ENCODE results near the gene CRY1.
"Not testable (repeated sequence)": the region's sequence is repeated elsewhere in the genome, so short reads cannot be mapped to it uniquely, and the experiment has no call there.

CRY1 gene

DNA sequence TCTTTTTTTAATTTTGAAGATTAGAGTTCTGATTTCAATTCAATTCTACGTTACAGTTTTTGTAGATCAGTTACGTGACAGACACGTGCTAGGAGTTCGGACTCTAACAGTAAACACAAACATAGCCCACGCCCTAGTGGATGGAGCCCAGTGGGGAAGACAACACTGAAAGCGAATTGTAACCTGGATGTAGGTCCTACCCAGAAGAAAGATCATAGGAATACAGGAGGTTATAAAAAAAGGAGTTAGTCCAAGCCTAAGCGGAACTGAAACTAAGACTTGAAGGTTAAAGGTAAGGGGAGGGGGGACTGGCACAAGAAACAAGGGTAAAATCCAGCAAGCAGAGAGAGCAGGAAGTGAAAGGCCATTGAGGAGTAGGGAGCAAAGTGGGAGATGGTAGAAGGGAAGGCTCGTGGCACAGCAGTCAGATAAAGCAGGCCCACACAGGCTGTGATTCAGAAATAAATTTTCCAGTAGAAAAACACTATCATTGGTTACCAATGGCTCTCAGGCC is 15.7 kb upstream of the CRY1 start:
- Histone ChIP-seq H3K9ac (ENCODE audit: low read depth in 1 of 2, low read length in 2 of 2) (no peak overlapping the region), H3K27ac (ENCODE audit: low read depth, low read length) (no peak overlapping the region), H3K36me3 (ENCODE audit: control insufficient read depth in 1 of 2, insufficient read depth in 2 of 2, low read length in 2 of 2) (no peaks in the 10 kb centered on the region)

DNA sequence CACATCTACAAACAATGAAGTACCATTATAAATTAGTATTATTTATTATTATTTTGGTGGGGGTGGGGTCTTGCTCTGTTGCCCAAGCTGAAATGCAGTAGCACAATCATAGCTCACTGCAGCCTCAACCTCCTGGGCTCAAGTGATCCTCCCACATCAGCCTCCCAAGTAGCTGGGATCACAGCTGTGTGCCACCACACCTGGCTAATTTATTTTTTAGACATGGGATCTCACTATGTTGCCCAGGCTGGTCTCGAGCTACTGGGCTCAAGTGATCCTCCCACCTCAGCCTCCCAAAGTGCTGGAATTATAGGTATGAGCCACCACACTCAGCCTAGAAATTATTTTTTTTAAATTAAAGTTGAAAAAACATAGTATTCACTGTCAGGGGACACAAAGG is 15.0 kb upstream of the CRY1 start:
- not testable (repeated sequence) for H3K4me1 ChIP-seq (ENCODE audit: control insufficient read depth in 1 of 2, insufficient read depth in 2 of 2, low read length in 2 of 2); H3K9me3 ChIP-seq (ENCODE audit: control insufficient read depth in 1 of 2, low read length in 2 of 2); H3K9ac ChIP-seq (ENCODE audit: low read depth in 1 of 2, low read length in 2 of 2); H3K27ac ChIP-seq (ENCODE audit: low read depth, low read length); H3K4me3 ChIP-seq (ENCODE audit: low read depth in 1 of 2, low read length in 2 of 2); H3K27me3 ChIP-seq (ENCODE audit: control insufficient read depth in 1 of 2, insufficient read depth in 2 of 2, low read length in 2 of 2); H3K36me3 ChIP-seq (ENCODE audit: control insufficient read depth in 1 of 2, insufficient read depth in 2 of 2, low read length in 2 of 2)

More for the DNA sequence above, 15.7 kb upstream of the CRY1 start:
- Histone ChIP-seq H3K4me1 (ENCODE audit: control insufficient read depth in 1 of 2, insufficient read depth in 2 of 2, low read length in 2 of 2) (peaks cover 0 to 9% of the 10 kb centered on the region in 2 donors), H3K4me3 (ENCODE audit: low read depth in 1 of 2, low read length in 2 of 2) (no peak overlapping the region), H3K9me3 (ENCODE audit: control insufficient read depth in 1 of 2, low read length in 2 of 2) (no peaks in the 10 kb centered on the region), H3K27me3 (ENCODE audit: control insufficient read depth in 1 of 2, insufficient read depth in 2 of 2, low read length in 2 of 2) (no peaks in the 10 kb centered on the region)

GRCh38 chr12:107107381-107107780 is 14.0 kb upstream of the CRY1 start:
- no peak overlapping the region for H3K4me3 ChIP-seq (ENCODE audit: low read depth in 1 of 2, low read length in 2 of 2)
- H3K9ac ChIP-seq (ENCODE audit: low read depth in 1 of 2, low read length in 2 of 2): no peak overlapping the region
- H3K27me3 ChIP-seq (ENCODE audit: control insufficient read depth in 1 of 2, insufficient read depth in 2 of 2, low read length in 2 of 2): no peaks in the 10 kb centered on the region
- no peaks in the 10 kb centered on the region for H3K36me3 ChIP-seq (ENCODE audit: control insufficient read depth in 1 of 2, insufficient read depth in 2 of 2, low read length in 2 of 2)
- peaks cover 0 to 9% of the 10 kb centered on the region in 2 donors for H3K4me1 ChIP-seq (ENCODE audit: control insufficient read depth in 1 of 2, insufficient read depth in 2 of 2, low read length in 2 of 2)
- no peak overlapping the region for H3K27ac ChIP-seq (ENCODE audit: low read depth, low read length)
- no peaks in the 10 kb centered on the region for H3K9me3 ChIP-seq (ENCODE audit: control insufficient read depth in 1 of 2, low read length in 2 of 2)

DNA sequence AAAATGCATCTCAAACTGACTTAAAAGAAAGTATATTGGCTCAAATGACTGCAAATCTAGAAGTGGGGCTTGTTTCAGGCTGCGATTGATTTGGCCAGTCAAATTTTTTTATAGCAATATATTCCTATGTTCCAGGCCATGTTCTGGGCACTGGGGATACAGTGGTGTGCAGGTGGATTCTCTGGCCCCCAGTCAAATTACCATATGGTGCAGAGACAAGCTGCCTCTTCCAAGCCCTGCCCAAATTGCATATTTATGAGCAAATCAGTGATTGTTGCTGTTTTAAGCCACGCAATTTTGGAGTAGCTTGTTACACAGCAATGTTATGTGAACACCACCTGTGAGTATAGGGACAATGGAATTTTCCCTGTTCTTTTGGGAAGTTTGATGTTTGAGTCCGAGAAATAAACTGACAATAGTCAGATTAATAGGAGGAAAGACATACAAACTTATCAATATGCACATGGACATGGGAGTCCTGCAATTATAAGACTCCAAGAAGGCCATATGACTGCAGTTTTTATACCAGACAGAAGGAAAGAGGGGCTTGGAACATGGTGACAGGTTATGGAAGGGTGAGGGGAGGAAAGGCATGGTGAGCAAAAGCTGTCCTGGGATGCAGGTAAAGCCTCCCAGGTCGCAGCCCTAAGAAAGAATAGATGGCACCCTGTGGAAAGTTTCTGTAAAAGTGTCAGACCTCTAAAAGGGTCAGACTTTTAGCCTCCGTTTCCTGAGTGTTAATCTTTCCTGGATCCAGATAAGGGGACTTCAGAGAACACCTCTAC is 13.1 kb upstream of the CRY1 start:
- no peak overlapping the region for H3K9ac ChIP-seq (ENCODE audit: low read depth in 1 of 2, low read length in 2 of 2)
- no peak overlapping the region for H3K4me3 ChIP-seq (ENCODE audit: low read depth in 1 of 2, low read length in 2 of 2)

GRCh38 chr12:107105410-107105703 is 12.0 kb upstream of the CRY1 start:
- Histone ChIP-seq H3K9me3 (ENCODE audit: control insufficient read depth in 1 of 2, low read length in 2 of 2) (no peaks in the 10 kb centered on the region), H3K4me1 (ENCODE audit: control insufficient read depth in 1 of 2, insufficient read depth in 2 of 2, low read length in 2 of 2) (peaks cover 0 to 4% of the 10 kb centered on the region in 2 donors), H3K27ac (ENCODE audit: low read depth, low read length) (no peak overlapping the region), H3K27me3 (ENCODE audit: control insufficient read depth in 1 of 2, insufficient read depth in 2 of 2, low read length in 2 of 2) (no peaks in the 10 kb centered on the region), H3K36me3 (ENCODE audit: control insufficient read depth in 1 of 2, insufficient read depth in 2 of 2, low read length in 2 of 2) (no peaks in the 10 kb centered on the region), H3K4me3 (ENCODE audit: low read depth in 1 of 2, low read length in 2 of 2) (no peak overlapping the region), H3K9ac (ENCODE audit: low read depth in 1 of 2, low read length in 2 of 2) (no peak overlapping the region)

More for the DNA sequence above, 13.1 kb upstream of the CRY1 start:
- H3K36me3 ChIP-seq (ENCODE audit: control insufficient read depth in 1 of 2, insufficient read depth in 2 of 2, low read length in 2 of 2): no peaks in the 10 kb centered on the region
- no peaks in the 10 kb centered on the region for H3K9me3 ChIP-seq (ENCODE audit: control insufficient read depth in 1 of 2, low read length in 2 of 2)
- no peak overlapping the region for H3K27ac ChIP-seq (ENCODE audit: low read depth, low read length)
- H3K4me1 ChIP-seq (ENCODE audit: control insufficient read depth in 1 of 2, insufficient read depth in 2 of 2, low read length in 2 of 2): peaks cover 0 to 9% of the 10 kb centered on the region in 2 donors
- no peaks in the 10 kb centered on the region for H3K27me3 ChIP-seq (ENCODE audit: control insufficient read depth in 1 of 2, insufficient read depth in 2 of 2, low read length in 2 of 2)

GRCh38 chr12:107103516-107103915 is 10.2 kb upstream of the CRY1 start:
- Histone ChIP-seq H3K4me3 (ENCODE audit: low read depth in 1 of 2, low read length in 2 of 2) (no peak overlapping the region), H3K27ac (ENCODE audit: low read depth, low read length) (no peak overlapping the region), H3K9ac (ENCODE audit: low read depth in 1 of 2, low read length in 2 of 2) (no peak overlapping the region), H3K27me3 (ENCODE audit: control insufficient read depth in 1 of 2, insufficient read depth in 2 of 2, low read length in 2 of 2) (no peaks in the 10 kb centered on the region), H3K36me3 (ENCODE audit: control insufficient read depth in 1 of 2, insufficient read depth in 2 of 2, low read length in 2 of 2) (no peaks in the 10 kb centered on the region), H3K9me3 (ENCODE audit: control insufficient read depth in 1 of 2, low read length in 2 of 2) (no peaks in the 10 kb centered on the region), H3K4me1 (ENCODE audit: control insufficient read depth in 1 of 2, insufficient read depth in 2 of 2, low read length in 2 of 2) (peaks cover 0 to 4% of the 10 kb centered on the region in 2 donors)

DNA sequence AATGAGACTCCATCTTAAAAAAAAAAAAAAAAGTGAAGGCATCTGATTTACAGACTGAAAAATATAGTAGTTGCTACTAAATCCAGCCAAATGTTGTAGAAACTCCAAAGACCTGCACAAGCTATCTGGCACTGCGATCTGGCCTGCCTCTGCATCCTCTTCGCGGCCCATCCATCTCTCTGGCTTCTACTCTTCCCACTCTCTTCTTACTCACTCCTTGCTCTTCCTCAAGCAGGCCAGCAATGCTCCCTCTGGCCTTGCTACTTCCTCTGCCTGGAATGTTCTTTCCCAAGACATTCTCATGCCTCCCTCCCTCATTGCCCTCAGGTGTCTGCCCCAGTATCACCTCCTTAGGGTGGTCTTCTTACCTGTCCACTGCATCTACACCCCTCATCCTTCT is 9.7 kb upstream of the CRY1 start:
- H3K4me1 ChIP-seq (ENCODE audit: control insufficient read depth in 1 of 2, insufficient read depth in 2 of 2, low read length in 2 of 2): peaks cover 0 to 4% of the 10 kb centered on the region in 2 donors
- no peak overlapping the region for H3K4me3 ChIP-seq (ENCODE audit: low read depth in 1 of 2, low read length in 2 of 2)
- H3K9me3 ChIP-seq (ENCODE audit: control insufficient read depth in 1 of 2, low read length in 2 of 2): no peaks in the 10 kb centered on the region
- no peak overlapping the region for H3K27ac ChIP-seq (ENCODE audit: low read depth, low read length)
- H3K36me3 ChIP-seq (ENCODE audit: control insufficient read depth in 1 of 2, insufficient read depth in 2 of 2, low read length in 2 of 2): no peaks in the 10 kb centered on the region
- H3K27me3 ChIP-seq (ENCODE audit: control insufficient read depth in 1 of 2, insufficient read depth in 2 of 2, low read length in 2 of 2): no peaks in the 10 kb centered on the region
- H3K9ac ChIP-seq (ENCODE audit: low read depth in 1 of 2, low read length in 2 of 2): no peak overlapping the region

DNA sequence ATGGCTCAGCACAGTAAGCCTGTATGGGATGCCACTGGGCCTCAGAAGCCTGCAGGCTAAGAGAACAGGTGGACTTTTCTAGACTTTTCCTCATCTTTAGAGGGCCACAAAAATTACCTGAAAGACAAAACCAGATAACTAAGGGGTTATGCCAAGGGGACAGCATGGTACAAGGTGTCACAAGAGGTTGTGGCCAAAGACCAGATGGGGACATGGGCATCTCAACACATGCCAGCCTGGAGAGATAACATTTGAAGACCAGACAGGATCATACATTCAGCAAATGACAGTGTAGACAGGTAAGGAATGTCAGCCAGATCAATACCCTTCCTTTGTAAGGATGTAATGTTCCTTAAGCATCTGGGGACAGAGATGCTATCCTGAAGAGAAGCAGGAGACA is 8.9 kb upstream of the CRY1 start:
- no peaks in the 10 kb centered on the region for H3K27me3 ChIP-seq (ENCODE audit: control insufficient read depth in 1 of 2, insufficient read depth in 2 of 2, low read length in 2 of 2)
- no peaks in the 10 kb centered on the region for H3K9me3 ChIP-seq (ENCODE audit: control insufficient read depth in 1 of 2, low read length in 2 of 2)
- H3K4me1 ChIP-seq (ENCODE audit: control insufficient read depth in 1 of 2, insufficient read depth in 2 of 2, low read length in 2 of 2): peaks cover 0 to 4% of the 10 kb centered on the region in 2 donors
- H3K9ac ChIP-seq (ENCODE audit: low read depth in 1 of 2, low read length in 2 of 2): no peak overlapping the region
- H3K36me3 ChIP-seq (ENCODE audit: control insufficient read depth in 1 of 2, insufficient read depth in 2 of 2, low read length in 2 of 2): no peaks in the 10 kb centered on the region
- H3K4me3 ChIP-seq (ENCODE audit: low read depth in 1 of 2, low read length in 2 of 2): no peak overlapping the region
- no peak overlapping the region for H3K27ac ChIP-seq (ENCODE audit: low read depth, low read length)

- peaks cover 0 to 4% of the 10 kb centered on the region in 2 donors for H3K4me1 ChIP-seq (ENCODE audit: control insufficient read depth in 1 of 2, insufficient read depth in 2 of 2, low read length in 2 of 2)
- H3K4me3 ChIP-seq (ENCODE audit: low read depth in 1 of 2, low read length in 2 of 2): no peak overlapping the region
- H3K36me3 ChIP-seq (ENCODE audit: control insufficient read depth in 1 of 2, insufficient read depth in 2 of 2, low read length in 2 of 2): no peaks in the 10 kb centered on the region
- H3K27ac ChIP-seq (ENCODE audit: low read depth, low read length): no peak overlapping the region
- H3K9ac ChIP-seq (ENCODE audit: low read depth in 1 of 2, low read length in 2 of 2): no peak overlapping the region
- H3K27me3 ChIP-seq (ENCODE audit: control insufficient read depth in 1 of 2, insufficient read depth in 2 of 2, low read length in 2 of 2): no peaks in the 10 kb centered on the region
- H3K9me3 ChIP-seq (ENCODE audit: control insufficient read depth in 1 of 2, low read length in 2 of 2): no peaks in the 10 kb centered on the region
Measured at GRCh38 chr12:107101651-107102050, 8.3 kb upstream of the CRY1 start.

DNA sequence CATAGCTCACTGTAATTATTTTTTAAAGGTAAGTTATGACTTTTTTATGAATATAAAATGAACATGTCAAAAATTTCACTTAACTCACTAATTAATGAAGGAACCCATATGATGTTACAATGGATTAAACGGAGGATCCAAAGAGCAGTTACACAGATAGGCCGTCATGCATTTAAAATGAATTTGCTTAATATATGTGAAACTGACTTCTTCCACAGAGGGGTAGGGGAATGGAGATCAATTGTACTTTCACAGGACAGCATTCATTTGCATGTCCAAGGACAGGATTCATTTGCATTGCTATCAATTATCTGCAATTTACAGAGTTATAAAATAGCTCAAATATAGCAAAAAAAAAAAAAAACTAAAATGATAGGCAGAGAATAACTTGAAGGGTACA is 6.6 kb upstream of the CRY1 start:
- Histone ChIP-seq H3K4me1 (ENCODE audit: control insufficient read depth in 1 of 2, insufficient read depth in 2 of 2, low read length in 2 of 2) (peaks cover 0 to 4% of the 10 kb centered on the region in 2 donors), H3K9me3 (ENCODE audit: control insufficient read depth in 1 of 2, low read length in 2 of 2) (no peaks in the 10 kb centered on the region), H3K27ac (ENCODE audit: low read depth, low read length) (no peak overlapping the region), H3K9ac (ENCODE audit: low read depth in 1 of 2, low read length in 2 of 2) (no peak overlapping the region), H3K4me3 (ENCODE audit: low read depth in 1 of 2, low read length in 2 of 2) (no peak overlapping the region), H3K27me3 (ENCODE audit: control insufficient read depth in 1 of 2, insufficient read depth in 2 of 2, low read length in 2 of 2) (no peaks in the 10 kb centered on the region), H3K36me3 (ENCODE audit: control insufficient read depth in 1 of 2, insufficient read depth in 2 of 2, low read length in 2 of 2) (no peaks in the 10 kb centered on the region)
